Cardiac fibroblast (primary cell): ENCODE data around the gene FAH.
A peak's percentile ranks its signal among the peaks of the same experiment; 100 is the strongest.

ENCODE experiments used
- DNase-seq, 2 donors: peaks; one replicate each; pipeline versions ENCODE4 v3.0.0 to v3.0.0-alpha.2; 2010; ENCODE audit warnings: low read depth in 2 of 2
- H3K4me3 ChIP-seq, 2 donors: replicated peaks in 1 of 2; 1 replicate in 1 of 2; 2 replicates in 1 of 2; pipeline ENCODE4 v1.5.1; 2011; ENCODE audit warnings: low read depth in 2 of 2, low read length in 2 of 2, mild to moderate bottlenecking in 2 of 2, moderate library complexity in 1 of 2
- TF ChIP-seq, protein P1 (sequence below): IDR thresholded peaks from one replicate; pipeline ENCODE4 v1.5.1; 2011; ENCODE audit warnings: low read depth, mild to moderate bottlenecking, low read length, inconsistent platforms

Gene FAH

GRCh38 chr15:80152896-80153876, at the start of gene FAH:
Gene FAH, plus strand, starts transcription at chr15:80152999. Its CDS starts 56 bp downstream, at chr15:80153055.
- TF ChIP-seq, protein P1, sequence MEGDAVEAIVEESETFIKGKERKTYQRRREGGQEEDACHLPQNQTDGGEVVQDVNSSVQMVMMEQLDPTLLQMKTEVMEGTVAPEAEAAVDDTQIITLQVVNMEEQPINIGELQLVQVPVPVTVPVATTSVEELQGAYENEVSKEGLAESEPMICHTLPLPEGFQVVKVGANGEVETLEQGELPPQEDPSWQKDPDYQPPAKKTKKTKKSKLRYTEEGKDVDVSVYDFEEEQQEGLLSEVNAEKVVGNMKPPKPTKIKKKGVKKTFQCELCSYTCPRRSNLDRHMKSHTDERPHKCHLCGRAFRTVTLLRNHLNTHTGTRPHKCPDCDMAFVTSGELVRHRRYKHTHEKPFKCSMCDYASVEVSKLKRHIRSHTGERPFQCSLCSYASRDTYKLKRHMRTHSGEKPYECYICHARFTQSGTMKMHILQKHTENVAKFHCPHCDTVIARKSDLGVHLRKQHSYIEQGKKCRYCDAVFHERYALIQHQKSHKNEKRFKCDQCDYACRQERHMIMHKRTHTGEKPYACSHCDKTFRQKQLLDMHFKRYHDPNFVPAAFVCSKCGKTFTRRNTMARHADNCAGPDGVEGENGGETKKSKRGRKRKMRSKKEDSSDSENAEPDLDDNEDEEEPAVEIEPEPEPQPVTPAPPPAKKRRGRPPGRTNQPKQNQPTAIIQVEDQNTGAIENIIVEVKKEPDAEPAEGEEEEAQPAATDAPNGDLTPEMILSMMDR, result no peak
- DNase-seq, result peak in 1 of 2 donors; percentile 62
- peak within 1 kb of the TSS; percentile 67 to 71 for H3K4me3 ChIP-seq

- no peak for DNase-seq
- no peak overlapping the region for H3K4me3 ChIP-seq
- TF ChIP-seq, protein P1, result no peak
These were observed 47.6 kb upstream of the FAH start for GRCh38 chr15:80105193-80105592.

DNA sequence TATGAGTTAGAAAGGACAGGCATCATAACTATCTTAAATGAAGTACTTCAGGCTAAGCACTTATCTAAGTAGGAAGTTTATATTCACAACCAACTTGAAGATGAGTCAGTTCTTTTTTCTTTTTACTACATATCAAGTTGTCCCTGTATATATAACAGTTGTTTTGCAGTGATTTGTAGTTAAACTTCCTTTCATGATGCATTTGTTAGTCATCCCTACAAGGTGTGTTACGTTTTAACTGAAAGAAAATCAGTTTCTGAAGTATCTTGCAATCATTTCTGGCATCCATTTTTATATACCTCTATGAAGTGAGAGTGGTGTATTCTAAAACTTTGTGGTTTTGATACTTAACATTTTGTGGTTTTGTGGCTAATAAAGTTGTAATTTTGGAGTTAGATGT, 47.2 kb upstream of the FAH start:
- no peak overlapping the region for H3K4me3 ChIP-seq
- TF ChIP-seq, protein P1, result no peak
- DNase-seq, result peak; percentile 29 to 66

DNA sequence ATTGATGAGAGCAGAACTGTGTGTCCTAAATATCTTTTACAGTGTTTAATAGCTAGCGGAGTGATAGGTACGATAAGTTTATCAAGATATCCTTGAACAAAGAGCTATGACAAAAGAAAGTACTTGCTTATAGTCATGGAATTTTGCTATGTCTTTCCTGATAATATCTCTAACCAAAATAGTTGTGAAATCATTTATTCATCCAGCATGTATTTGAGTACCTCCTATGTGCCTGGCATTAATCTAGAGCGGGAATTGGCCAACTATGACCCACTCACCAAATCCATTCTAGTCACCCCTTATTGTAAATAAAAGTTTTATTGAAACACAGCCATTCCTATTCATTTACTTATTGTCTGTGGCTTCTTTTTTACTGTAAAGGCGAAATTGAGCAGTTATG, 46.7 kb upstream of the FAH start:
- H3K4me3 ChIP-seq, result no peak overlapping the region
- TF ChIP-seq, protein P1, result no peak
- DNase-seq, result peak; percentile 50 to 62

- TF ChIP-seq, protein P1, result no peak
These were observed 45.6 kb upstream of the FAH start for GRCh38 chr15:80107204-80107603.

DNA sequence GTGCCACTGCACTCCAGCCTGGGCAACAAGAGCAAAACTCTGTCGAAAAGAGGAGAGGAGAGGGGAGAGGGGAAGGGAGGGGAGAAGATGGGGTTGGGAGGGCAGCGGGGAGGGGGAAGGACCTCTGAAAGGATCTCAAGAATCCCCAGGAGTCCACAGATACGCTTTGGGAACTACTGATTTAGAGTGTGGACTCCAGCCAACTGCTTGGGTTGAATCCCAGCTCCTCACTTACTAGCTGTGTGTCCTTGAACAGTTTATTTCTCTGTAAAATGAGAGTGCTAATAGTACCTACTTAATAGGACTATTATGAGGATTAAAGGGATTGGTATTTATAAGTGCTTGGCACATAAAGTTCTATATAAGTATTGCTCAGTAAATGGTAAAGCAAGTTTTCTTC, 45.0 kb upstream of the FAH start:
- TF ChIP-seq, protein P1, result no peak
- peak in 1 of 2 donors; percentile 29 for DNase-seq
- H3K4me3 ChIP-seq, result no peak overlapping the region

More at GRCh38 chr15:80107204-80107603, 45.6 kb upstream of the FAH start:
- no peak overlapping the region for H3K4me3 ChIP-seq
- no peak for DNase-seq
